ENCODE results near the gene RNPS1.

DNA sequence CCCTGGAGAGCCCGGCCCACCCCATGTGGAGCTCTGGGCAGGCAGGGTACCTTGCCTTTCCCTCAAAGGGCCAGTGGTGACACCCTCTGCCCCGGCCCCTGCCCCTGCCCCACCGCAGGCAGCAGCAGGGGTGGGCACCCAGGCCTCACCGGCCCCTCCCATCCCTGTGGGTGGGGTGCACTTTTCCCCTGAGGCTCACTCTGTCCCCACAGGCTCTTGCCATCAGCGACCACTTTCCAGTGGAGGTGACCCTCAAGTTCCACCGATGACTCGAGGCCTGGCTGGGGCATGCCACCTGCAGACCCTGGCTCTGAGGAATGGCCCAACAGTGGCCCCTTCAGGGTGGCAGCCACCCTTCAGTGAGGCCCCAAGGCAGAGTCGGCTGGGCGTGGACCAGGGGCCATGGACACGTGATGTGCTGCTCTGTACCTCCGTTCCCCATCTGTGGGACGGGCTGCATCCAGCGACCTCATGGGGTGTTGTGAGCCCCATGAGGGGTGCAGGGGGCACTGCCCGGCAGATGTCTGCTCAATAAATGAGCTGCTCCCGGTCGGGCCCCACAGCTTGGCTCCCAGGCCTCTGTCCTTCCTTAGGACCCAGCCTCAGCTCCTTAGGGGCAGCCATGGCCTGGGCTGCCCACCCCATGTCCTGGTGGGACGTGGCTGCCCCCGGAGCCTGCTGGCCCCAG lies 29.6 kb downstream of the RNPS1 start:
- TF ChIP-seq MYC (IDR thresholded peaks at IDR 0.05; ENCODE audit: low read depth, low read length) (no peak), POLR2A (IDR thresholded peaks at IDR 0.05; ENCODE audit: low read depth, low read length) (no peak)
- TF ChIP-seq, protein P1, sequence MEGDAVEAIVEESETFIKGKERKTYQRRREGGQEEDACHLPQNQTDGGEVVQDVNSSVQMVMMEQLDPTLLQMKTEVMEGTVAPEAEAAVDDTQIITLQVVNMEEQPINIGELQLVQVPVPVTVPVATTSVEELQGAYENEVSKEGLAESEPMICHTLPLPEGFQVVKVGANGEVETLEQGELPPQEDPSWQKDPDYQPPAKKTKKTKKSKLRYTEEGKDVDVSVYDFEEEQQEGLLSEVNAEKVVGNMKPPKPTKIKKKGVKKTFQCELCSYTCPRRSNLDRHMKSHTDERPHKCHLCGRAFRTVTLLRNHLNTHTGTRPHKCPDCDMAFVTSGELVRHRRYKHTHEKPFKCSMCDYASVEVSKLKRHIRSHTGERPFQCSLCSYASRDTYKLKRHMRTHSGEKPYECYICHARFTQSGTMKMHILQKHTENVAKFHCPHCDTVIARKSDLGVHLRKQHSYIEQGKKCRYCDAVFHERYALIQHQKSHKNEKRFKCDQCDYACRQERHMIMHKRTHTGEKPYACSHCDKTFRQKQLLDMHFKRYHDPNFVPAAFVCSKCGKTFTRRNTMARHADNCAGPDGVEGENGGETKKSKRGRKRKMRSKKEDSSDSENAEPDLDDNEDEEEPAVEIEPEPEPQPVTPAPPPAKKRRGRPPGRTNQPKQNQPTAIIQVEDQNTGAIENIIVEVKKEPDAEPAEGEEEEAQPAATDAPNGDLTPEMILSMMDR (IDR thresholded peaks at IDR 0.05; ENCODE audit: extremely low read depth in 1 of 2, insufficient read depth in 1 of 2, low read depth in 1 of 2, low read length in 2 of 2): no peak

Data from endothelial cell of umbilical vein (primary cell).